GM19099 (cell line): ENCODE data around the gene DNAAF3.

Source experiments
- POLR2A ChIP-seq: IDR thresholded peaks from 3 replicates; pipeline ENCODE4 v1.6.1; 2011; ENCODE audit warnings: low read depth; ENCODE audit not compliant: insufficient read length; ENCODE audit errors: extremely low read depth

DNAAF3 gene

DNA sequence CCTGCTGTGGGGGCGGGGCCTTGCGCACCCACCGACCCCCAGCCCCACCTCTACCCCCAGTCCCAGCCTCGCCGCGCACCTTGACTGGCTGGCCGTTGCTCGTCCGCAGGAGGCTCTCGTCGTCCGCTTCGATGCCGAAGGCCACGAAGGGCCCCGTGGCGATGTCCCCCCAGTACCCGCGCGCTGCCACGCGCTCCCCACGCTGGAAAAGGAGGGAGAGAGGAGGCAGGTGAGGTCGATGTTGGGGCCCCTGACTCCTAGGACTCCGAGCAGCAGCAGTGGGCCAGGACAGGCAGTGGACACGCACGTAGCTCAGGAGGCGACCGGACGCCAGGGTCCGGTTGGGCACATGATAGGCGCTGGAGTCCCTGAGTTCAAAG lies 5.4 kb downstream of the DNAAF3 start:
- no peak for TF ChIP-seq POLR2A

DNA sequence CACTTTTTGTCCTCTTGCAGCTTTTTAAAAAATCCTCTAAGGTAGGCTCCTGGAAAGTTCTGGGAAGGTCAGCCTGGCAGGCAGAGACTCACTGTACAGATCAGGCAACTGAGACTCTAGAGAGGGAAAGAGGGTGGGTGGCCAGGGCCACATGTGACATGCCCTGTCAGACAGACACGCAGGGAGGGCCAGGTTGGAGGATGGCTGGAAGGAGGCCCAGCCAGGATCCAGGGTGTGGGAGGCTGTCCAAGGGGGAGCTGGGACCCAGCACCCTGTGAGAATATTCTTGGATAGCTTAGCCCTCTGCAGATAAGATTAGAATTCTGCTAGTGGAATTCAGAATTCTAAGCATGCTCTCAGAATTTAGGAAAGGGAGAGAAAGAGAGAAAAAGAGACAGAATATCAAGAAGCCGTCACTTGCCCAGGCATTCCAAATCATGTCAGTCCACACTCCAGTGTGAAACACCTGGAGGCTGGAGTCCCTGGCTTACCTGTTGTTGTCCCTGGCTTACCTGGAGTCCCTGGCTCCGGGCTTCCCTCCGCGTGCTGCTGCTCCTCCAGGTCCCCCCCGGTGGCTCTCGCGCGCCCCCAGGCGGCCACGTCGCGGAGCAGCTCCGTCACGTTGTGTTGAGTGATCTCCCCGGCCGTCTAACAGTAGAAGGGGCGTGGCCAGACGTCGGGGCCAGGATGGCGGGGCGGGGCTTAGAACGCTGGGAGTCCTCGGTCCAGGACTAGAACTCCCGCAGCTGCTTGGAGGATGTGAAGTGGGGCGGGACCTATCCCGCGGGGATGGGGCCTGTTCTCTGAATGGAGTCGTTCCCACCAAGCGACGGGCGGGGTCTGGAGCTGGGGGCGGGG lies 6.1 kb downstream of the DNAAF3 start:
- TF ChIP-seq POLR2A, result no peak

DNA sequence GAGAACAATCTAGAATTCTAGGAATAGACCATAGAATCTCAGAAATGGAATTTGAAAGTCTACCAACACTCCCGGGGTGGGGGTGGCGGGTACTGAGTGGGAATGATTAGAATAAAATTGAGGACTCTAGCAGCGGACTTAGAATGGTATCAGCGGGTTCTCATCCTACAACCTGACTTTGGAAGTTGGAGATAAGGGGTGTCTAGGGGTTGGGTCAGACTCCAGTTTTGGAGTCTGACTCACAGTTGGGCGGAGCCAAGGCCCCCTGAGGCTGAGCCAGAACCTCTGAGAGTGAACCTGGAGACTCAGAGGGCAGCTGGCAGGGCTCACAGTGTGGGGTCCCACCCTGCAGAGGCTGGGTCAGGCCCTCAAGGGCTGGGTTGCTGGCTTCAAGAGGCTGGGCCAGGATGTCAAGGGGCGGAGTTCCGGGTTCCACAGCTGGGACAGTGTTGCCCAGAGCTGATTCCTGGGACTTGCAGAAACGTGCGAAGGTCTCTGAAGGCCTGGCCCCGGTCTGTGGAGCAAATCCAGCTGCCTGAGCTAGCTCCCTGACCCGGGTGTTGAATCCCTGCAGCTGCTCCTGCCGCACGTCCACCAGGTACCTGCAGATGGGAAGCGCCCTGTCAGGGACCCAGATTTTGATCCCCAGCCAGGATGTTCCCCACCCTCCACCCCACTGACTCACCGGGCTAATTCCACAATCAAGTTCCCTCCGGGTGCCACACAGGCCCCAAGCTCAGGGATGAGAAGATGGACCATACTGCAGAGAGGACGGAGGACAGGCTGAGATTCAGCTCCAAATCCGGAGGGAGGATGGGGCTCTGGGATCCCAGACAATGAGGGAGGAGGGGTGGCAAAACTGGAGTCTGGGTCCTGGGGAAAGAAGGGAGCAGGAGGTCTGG lies 7.3 kb downstream of the DNAAF3 start:
- TF ChIP-seq POLR2A, result no peak

DNA sequence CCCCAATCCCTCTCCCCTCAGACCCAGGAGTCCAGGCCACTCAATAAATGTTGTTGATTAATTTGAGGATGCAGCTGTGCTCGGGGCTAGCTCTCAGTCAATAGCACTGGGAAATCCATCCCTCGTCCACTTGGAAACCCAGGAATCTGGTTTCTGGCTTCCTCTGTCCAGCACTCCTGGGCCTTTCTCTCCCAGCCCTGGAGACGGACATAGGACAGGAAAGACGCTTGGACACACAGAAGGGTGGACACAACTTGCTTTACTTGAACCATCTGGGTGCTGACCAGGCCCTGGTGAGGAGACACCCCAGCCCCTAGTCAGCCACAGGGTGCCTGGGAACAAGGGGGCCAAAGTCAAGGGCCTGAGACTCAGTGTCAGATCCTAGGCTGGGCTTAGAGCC lies 8.0 kb downstream of the DNAAF3 start:
- no peak for TF ChIP-seq POLR2A

DNA sequence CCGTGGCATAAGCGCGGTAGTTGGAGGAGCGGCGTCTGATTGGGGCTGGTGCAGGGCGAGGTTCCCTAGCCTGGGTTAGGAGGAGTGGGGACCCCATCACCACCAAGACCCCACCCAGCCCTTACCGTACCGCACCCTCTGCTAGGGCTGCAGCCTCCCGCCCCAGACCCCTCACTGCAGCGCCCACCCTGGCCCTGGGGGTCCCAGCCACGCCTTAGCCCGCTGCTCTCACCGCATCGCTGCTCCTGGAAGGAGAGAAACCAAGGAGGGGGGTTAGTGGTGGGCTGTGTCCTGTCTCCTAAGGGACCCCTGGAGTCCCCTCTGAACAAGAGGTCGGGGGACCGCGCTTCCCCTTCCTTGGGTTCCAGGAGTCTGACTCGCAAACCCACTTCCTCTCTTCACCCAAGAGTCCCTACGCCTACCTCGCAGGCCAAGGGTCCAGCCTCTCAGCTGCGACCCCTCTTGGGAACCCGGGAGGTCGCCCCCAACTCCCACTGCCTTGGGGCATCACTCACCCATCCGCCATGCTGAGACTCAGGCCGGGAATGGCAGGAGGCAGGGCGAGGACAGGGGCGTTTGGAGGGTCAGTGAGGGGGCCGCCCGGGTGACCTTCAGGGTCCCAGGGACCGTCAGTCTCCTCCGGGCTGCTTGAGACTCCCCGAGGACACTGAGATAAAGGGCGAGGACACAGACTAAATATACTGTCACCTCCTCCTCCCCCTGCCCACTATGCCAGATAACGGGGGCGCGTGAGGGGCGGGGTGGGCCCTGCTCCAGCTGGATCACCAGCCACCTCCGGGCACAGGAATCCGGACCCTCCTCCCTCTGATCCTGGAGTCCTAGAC lies 9.1 kb downstream of the DNAAF3 start, which contains the start of gene TNNI3:
Gene TNNI3, minus strand, starts transcription at position 669 of the 845 bp plus-strand sequence. Its CDS starts 143 bp downstream, at position 526.
- TF ChIP-seq POLR2A, result no peak

DNA sequence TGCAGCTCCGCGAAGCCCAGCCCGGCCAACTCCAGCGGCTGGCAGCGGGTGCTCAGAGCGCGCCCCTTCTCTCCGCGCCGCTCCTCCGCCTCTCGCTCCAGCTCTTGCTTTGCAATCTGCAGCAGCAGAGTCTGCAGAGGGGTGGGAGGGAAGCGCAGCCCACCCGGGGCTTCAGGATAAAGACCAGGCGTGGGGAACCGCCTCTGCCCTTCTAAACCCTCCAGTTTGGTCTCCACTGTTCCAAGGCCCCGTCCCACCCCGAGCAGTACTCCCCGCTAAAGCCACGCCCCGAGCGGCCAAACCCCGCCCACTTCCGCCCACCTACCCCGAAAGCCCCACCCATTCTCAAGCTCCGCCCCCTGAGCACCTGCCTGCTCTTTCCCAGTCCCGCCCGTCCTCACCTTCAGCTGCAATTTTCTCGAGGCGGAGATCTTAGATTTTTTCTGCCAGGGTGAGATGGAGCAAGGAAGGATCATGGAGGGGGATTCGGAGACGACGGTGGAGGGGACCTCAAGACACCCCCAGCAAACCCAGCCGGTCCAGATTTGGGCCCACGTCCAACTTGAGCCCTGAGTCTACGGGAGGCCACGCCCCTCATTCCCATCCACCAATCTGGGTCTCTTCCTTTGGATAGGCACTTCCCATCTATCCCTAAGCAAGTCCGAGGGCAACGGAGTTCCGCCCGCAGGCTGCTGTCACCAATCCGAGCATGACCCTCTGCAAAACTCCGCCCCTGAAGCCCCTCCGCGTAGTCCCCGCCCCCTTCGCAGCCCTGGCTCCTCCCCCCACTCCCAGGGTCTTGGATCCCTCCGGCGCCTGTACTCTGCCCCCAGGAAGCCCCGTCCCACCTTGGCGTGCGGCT lies 10.0 kb downstream of the DNAAF3 start:
- TF ChIP-seq POLR2A, result no peak

DNA sequence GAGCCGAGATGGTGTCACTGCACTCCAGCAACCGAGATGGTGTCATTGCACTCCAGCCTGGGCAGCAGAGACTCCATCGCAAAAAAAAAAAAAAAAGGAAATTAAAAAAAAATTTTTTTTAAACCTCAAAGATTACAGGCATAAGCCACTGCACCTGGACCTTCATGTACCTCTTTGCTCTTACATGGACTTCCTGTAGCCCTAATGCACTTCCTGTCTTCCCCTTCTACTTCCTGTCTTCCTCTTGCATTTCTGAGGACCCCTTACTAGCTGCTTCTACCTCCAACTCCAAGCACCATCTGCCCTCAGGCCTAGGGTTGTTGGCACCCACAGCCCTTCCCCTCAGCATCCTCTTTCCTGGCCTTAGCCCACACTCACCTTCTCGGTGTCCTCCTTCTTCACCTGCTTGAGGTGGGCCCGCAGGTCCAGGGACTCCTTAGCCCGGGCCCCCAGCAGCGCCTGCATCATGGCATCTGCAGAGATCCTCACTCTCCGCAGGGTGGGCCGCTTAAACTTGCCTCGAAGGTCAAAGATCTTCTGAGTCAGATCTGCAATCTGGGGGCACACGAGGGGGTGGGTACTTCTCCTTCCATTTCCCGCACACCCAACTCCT lies 12.7 kb downstream of the DNAAF3 start:
- no peak for TF ChIP-seq POLR2A

DNA sequence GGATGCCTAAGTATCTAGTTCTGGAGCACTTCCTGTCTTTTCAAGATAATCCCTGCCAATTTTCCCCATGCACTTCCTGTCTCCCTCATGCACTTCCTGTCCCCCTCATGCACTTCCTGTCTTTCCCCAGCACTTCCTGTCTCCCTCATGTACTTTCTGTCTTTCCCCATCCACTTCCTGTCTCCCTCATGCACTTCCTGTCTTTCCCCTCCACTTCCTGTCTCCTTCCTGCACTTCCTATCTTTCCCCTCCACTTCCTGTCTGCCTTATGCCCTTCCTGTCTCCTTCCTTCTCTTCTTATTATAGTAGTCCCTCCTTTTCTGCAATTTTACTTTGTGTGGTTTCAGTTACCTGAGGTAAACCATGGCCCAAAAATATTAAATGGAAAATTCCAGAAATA lies 14.4 kb downstream of the DNAAF3 start:
- TF ChIP-seq POLR2A, result no peak

DNA sequence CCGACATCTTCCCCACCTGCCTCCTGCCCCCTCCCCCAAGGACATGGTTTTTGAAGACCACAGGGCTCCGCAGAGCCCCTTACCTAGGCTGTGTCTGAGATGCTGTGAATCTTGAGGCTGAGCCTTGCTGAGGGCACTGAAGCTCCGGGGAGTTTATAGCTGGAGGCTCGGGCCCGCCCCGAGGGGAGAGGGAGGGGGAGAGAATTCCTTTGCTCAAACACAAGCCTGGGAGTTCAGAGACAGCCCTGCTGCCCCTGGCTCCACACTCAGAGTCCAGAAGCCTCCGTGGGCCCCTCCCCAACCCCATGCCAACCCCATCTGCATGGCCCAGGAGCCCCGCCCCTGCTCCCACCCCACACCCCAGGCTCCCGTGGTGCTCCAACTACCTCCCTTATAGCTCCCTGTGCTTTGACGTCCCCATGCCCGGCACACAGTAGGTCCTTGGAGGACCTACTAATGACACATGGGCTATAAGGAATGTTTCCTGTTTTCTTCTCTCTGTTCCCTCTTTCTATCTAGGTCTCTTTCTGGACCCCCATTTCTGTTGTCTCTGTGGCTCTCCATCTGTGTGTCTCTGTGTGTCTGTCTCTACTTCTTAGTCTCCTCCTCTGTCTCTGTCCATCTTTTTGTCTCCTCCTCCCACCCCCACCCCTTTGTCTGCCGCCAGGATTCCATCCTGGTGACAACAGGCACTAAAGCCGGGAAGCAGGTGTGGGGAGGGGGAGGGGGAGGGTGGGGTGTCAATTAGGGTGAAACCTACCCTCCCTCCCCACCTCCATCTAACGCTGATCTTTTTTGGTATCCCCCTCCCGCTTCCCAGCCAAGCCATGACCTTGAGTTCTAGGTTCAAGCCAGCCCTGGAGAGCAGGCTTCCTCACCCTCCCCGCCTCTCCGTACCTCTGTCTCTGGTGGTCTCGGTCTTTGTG lies 17.1 kb downstream of the DNAAF3 start, which contains the start of gene TNNT1:
Gene TNNT1, minus strand, starts transcription at position 129 of the 926 bp plus-strand sequence. CDS start 2,049 bp downstream, outside the sequence.
- TF ChIP-seq POLR2A, result no peak

DNA sequence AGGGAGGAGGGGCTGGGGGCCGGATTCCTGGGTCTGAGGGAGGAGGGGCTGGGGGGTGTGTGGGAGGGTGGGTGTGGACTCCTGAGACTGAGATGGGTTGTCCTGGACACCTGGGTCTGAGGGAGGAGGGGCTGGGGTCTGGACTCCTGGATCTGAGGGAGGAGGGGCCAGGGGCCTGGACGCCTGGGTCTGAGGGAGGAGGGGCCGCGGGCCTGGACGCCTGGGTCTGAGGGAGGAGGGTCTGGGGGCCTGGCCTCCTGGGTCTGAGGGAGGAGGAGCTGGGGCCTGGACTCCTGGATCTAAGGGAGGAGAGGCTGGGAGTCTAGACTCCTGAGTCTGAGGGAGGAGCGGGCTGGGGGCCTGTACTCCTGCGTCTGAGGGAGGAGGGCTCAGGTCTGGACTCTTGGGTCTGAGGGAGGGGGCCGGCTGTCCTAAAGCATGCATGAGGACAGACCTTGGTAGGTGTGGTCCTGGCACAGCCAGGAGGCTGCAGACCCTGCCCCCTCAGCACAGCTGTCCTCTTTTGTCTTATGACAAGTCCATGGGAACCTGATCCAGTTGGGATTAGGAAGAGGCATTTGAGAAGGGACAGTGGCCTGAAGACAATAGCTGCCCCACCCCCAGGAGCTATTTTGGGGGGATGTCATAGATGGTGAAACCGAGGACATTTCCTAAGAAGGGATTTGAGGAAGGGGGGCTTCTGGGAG lies 18.7 kb downstream of the DNAAF3 start:
- TF ChIP-seq POLR2A, result no peak

DNA sequence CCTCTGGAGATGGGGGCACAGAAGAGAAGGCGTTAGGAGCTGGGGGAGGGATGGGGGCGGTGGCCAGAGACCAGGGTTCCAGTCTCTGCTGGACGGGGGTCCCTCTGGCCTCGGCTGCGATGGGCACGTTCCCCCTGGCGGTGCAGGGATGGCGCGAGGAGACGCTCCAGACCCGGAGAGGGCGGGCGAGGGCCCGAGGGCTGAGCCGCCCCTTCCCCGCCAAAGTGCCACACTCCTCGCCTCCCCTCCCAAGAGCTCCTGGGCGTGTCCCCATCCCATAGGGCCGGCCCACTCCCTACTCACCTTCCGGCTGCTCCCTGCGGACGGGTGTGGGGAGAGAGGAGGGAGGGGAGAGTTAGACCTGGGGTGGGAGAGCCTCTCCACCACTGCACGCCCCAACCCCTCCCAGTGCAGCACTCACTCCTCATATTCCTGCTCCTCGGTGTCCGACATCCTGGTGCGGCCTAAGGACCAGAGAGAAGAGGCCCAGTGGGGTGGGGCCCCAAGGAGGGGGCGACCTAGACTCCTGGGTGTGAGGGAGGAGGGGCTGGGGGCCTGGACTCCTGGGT lies 19.6 kb downstream of the DNAAF3 start:
- no peak for TF ChIP-seq POLR2A

DNA sequence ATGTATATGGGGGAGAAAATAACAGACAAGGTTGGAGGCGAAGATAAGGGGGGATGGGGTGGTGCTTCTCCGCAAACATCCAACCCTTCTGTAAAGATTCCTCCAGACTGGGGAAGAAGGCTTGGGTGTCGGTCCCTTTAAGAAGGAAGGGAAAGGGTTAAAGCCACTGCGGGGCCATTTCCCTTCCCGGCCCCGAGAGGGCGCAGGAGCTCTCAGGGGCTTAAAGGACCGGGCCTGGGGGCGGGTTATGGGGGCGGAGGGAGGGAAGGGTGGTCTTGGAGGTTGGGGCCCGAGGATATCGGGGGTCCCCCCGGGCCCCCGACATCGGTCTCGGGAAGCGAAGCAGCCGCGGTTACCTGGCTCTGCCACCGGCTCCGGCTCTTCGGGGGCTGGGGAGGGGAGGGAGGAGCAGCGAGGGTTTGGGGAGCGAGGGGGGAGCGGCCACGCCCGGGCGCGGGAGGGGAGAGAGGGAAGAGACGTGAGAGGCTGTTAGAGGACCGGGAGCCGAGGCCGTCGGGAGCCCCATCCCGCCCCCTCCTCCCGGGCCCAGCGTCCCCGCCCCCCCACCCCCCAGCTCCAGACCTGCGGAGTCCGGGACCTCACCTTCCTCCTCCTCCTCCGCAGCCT lies 20.2 kb downstream of the DNAAF3 start:
- TF ChIP-seq POLR2A, result no peak
